ENCODE measurements around the gene ATP13A1. TPM values are rescaled to one million over a fixed set of nuclear protein-coding genes. Genes with fewer than 3 reads are reported as not detected.

Gene ATP13A1
- total RNA-seq, 2 experiments from 2014 or later: 84.8 to 87.6 TPM

- POLR2A ChIA-PET: no interaction called here
- Histone ChIP-seq H3K4me1 (ENCODE audit: insufficient read depth, low read length) (peaks cover 35% of the 10 kb centered on the region), H3K36me3 (ENCODE audit: insufficient read depth, low read length) (peaks cover 51% of the 10 kb centered on the region), H3K27ac (ENCODE audit: low read depth in 1 of 2, low read length in 2 of 2) (no peak overlapping the region), H3K4me3 (ENCODE audit: low read length) (no peak overlapping the region), H3K9me3 (ENCODE audit: control insufficient read depth in 1 of 2, insufficient read depth in 1 of 2, low read length in 2 of 2) (no peaks in the 10 kb centered on the region), H3K27me3 (ENCODE audit: control insufficient read depth in 1 of 2, insufficient read depth in 2 of 2, low read length in 2 of 2) (no peaks in the 10 kb centered on the region)
- CTCF ChIA-PET: interaction anchor here (2.5 kb wide), 1 partner anchor 98 kb away, joined by 10 read pairs; no protein-coding TSS in a partner anchor
- no peak for TF ChIP-seq CTCF (IDR thresholded peaks at IDR 0.05)
- Mint-ChIP-seq H3K27ac (peak overlapping the region; percentile 87), H3K27me3 (no peaks in the 10 kb centered on the region), H3K9me3 (no peaks in the 10 kb centered on the region), H3K36me3 (ENCODE audit: low read depth) (peaks cover 68% of the 10 kb centered on the region), H3K4me1 (ENCODE audit: low read depth) (peaks cover 29% of the 10 kb centered on the region), H3K4me3 (peak overlapping the region; percentile 38)
- intact Hi-C loops (cut with DNase I, micrococcal nuclease): no loop called here
- ATAC-seq (ENCODE audit: poor library complexity): no peak
- peak in 1 of 14 experiments; percentile 18 for DNase-seq
These were observed 33.0 kb downstream of the ATP13A1 start for GRCh38 chr19:19630426-19630825.

GRCh38 chr19:19630062-19630414 lies 33.4 kb downstream of the ATP13A1 start:
- Histone ChIP-seq H3K4me3 (ENCODE audit: low read length) (no peak overlapping the region), H3K9me3 (ENCODE audit: control insufficient read depth in 1 of 2, insufficient read depth in 1 of 2, low read length in 2 of 2) (no peaks in the 10 kb centered on the region), H3K27me3 (ENCODE audit: control insufficient read depth in 1 of 2, insufficient read depth in 2 of 2, low read length in 2 of 2) (no peaks in the 10 kb centered on the region), H3K27ac (ENCODE audit: low read depth in 1 of 2, low read length in 2 of 2) (no peak overlapping the region), H3K36me3 (ENCODE audit: insufficient read depth, low read length) (peaks cover 49% of the 10 kb centered on the region), H3K4me1 (ENCODE audit: insufficient read depth, low read length) (peaks cover 31% of the 10 kb centered on the region)
- peak overlapping the region; percentile 38 for H3K4me3 Mint-ChIP-seq
- peak overlapping the region; percentile 87 for H3K27ac Mint-ChIP-seq
- H3K36me3 Mint-ChIP-seq (ENCODE audit: low read depth): peaks cover 64% of the 10 kb centered on the region
- DNase-seq (peak in 1 of 14 experiments; percentile 28), ATAC-seq (ENCODE audit: poor library complexity) (no peak)
- CTCF ChIA-PET: interaction anchor here (2.5 kb wide), 1 partner anchor 98 kb away, joined by 10 read pairs; no protein-coding TSS in a partner anchor
- H3K9me3 Mint-ChIP-seq: no peaks in the 10 kb centered on the region
- no peaks in the 10 kb centered on the region for H3K27me3 Mint-ChIP-seq
- no peak for TF ChIP-seq CTCF (IDR thresholded peaks at IDR 0.05)
- peaks cover 29% of the 10 kb centered on the region for H3K4me1 Mint-ChIP-seq (ENCODE audit: low read depth)
- intact Hi-C loops (cut with DNase I, micrococcal nuclease): no loop called here
- POLR2A ChIA-PET: no interaction called here

GRCh38 chr19:19628501-19629134 lies 34.9 kb downstream of the ATP13A1 start:
- peak overlapping the region; percentile 32 to 84 for H3K27ac ChIP-seq (ENCODE audit: low read depth in 1 of 2, low read length in 2 of 2)
- Mint-ChIP-seq H3K27ac (peak overlapping the region; percentile 87), H3K4me1 (ENCODE audit: low read depth) (peaks cover 31% of the 10 kb centered on the region), H3K4me3 (peak overlapping the region; percentile 89), H3K9me3 (no peaks in the 10 kb centered on the region), H3K36me3 (ENCODE audit: low read depth) (peaks cover 60% of the 10 kb centered on the region), H3K27me3 (no peaks in the 10 kb centered on the region)
- intact Hi-C loops (cut with DNase I, micrococcal nuclease): loop anchor here (1.0 to 5.0 kb wide), 6 partner anchors 10 to 329 kb away; partner anchors contain the start of genes GMIP (in 2 of the 2), ATP13A1 (in 1 of the 2) and PBX4 (in 1 of the 2)
- DNase-seq: peak in 11 of 14 experiments; percentile 22 to 72 (median 44)
- H3K36me3 ChIP-seq (ENCODE audit: insufficient read depth, low read length): peaks cover 47% of the 10 kb centered on the region
- no peaks in the 10 kb centered on the region for H3K9me3 ChIP-seq (ENCODE audit: control insufficient read depth in 1 of 2, insufficient read depth in 1 of 2, low read length in 2 of 2)
- ChIA-PET CTCF (interaction anchor here (0.8 to 2.5 kb wide), 7 partner anchors 8 to 99 kb away, joined by 3 to 10 read pairs (median 3); partner anchors contain the start of gene GMIP), POLR2A (interaction anchor here (0.6 to 2.5 kb wide), 16 partner anchors 12 to 423 kb away, joined by 3 to 17 read pairs (median 6); partner anchors contain the start of genes ATP13A1, GMIP, ZNF101 and ZNF14)
- TF ChIP-seq CTCF (IDR thresholded peaks at IDR 0.05): no peak
- H3K4me1 ChIP-seq (ENCODE audit: insufficient read depth, low read length): peaks cover 36% of the 10 kb centered on the region
- H3K4me3 ChIP-seq (ENCODE audit: low read length): peak overlapping the region; percentile 61
- peak; percentile 18 for ATAC-seq (ENCODE audit: poor library complexity)
- H3K27me3 ChIP-seq (ENCODE audit: control insufficient read depth in 1 of 2, insufficient read depth in 2 of 2, low read length in 2 of 2): no peaks in the 10 kb centered on the region
